Testis (tissue), 3 donors: ENCODE results near the gene ODAD2. TPM values are rescaled to one million over a fixed set of nuclear protein-coding genes. Genes with fewer than 3 reads are reported as not detected.
"Not testable (repeated sequence)": the region's sequence is repeated elsewhere in the genome, so short reads cannot be mapped to it uniquely, and the experiment has no call there.

ENCODE experiments used
- DNase-seq: peaks from one replicate; pipeline ENCODE4 v3.0.0-alpha.2; 2019
- H3K27ac ChIP-seq, 2 donors: fragments of 200-600 bp; sonication (generic); one replicate each; pipeline ENCODE4 v1.5.1; 2019
- H3K27me3 ChIP-seq: fragments of 200-600 bp; sonication (generic); one replicate; pipeline ENCODE4 v1.5.1; 2019
- H3K36me3 ChIP-seq: fragments of 200-600 bp; sonication (generic); one replicate; pipeline ENCODE4 v1.5.1; 2017; ENCODE audit warnings: low read depth; ENCODE audit errors: missing control alignments
- H3K4me1 ChIP-seq: fragments of 200-600 bp; sonication (generic); one replicate; pipeline ENCODE4 v1.5.1; 2019
- H3K4me3 ChIP-seq, 2 donors: fragments of 200-600 bp; sonication (generic); one replicate each; pipeline ENCODE4 v1.5.1; 2017 to 2019
- H3K9me3 ChIP-seq: fragments of 200-600 bp; sonication (generic); one replicate; pipeline ENCODE4 v1.5.1; 2017
- CTCF ChIP-seq, 3 experiments: fragments of 450-650 bp in 2 of 3; fragments of 200-600 bp in 1 of 3; sonication (generic) in 1 of 3; IDR thresholded peaks; one replicate each; pipeline ENCODE4 v1.5.1; 2016 to 2019; ENCODE audit warnings: antibody characterized with exemption in 3 of 3, mild to moderate bottlenecking in 2 of 3, moderate library complexity in 1 of 3
- POLR2A ChIP-seq: fragments of 450-650 bp; IDR thresholded peaks from one replicate; pipeline ENCODE4 v1.6.1; 2017; ENCODE audit warnings: antibody characterized with exemption, mild to moderate bottlenecking, moderate library complexity
- WGBS, 2 donors: methylation state at CpG; one replicate each; pipeline ENCODE4 v1.1.5; 2018; 5-methylcytosine and 5-hydroxymethylcytosine counted together
- intact Hi-C: fragments of 100-400 bp; cut with DNase I; formaldehyde crosslinking; loops from one replicate; pipeline ENCODE4 v1.15.1; 2023; ENCODE audit warnings: low total_unique reads
- polyA plus RNA-seq: library from polyadenylated mRNA; stranded (reverse); fragments of 350-450 nt; fragmentation: Illumina TruSeq; extraction: RNeasy Lipid Tissue Mini Kit (QIAGEN cat#74804); gene quantifications from one replicate; pipeline ENCODE4 v1.2.3, GENCODE V29; 2014; ENCODE audit warnings: low read depth, low replicate concordance; ENCODE audit not compliant: insufficient read depth
- total RNA-seq, 2 donors: library from RNA; depleted of rRNA; stranded (reverse); fragments of >200 nt; gene quantifications; one replicate each; pipeline ENCODE4 v1.2.3, GENCODE V29; 2016

The ODAD2 gene
- total and polyA plus RNA-seq, 3 donors from 2014 or later, result 28.5 to 75.7 (median 38.7) TPM

DNA sequence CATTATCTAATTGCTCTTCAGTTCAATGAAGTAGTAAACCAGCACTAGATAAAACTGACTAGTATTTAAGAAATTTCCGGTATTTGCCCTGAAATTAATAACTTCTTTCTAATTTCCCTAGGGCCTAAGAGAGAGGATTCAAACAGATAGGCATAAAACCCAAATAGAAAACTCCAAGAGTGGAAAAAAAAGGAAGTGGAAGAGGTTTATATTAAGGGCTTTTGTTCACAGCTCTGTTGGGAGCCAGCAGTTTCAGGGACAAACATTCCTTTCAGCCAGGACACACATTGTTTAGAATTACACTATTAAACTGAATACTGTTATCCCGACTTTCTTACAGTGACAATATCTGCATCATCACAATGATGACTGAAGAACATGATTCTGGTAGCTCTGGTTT lies 3.6 kb downstream of the ODAD2 start:
- TF ChIP-seq POLR2A (no peak), CTCF (IDR thresholded peaks at IDR 0.05) (no peak)
- WGBS, 2 donors, result 76 to 86% methylated on average over 2 of the region's 2 CpGs

DNA sequence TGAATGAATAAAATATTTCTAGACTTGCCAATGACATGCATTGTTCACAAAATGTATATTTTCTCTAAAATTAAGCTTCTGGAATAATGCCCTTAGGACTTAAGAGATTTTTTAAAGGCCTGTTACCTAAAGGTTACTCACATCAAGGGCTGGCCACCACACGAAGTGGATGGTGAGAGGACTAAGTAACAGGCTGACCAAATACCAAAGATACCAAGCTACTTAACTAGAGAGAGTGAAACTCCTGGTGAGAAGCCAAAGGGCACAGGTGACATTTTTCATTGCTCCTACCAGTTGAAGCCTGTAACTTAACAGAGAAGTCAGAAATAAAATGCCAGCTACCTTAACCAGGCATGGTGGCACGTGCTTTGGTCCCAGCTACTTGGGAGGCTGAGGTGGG lies 9.5 kb downstream of the ODAD2 start:
- H3K27ac ChIP-seq, H3K4me3 ChIP-seq, intact Hi-C loops, H3K36me3 ChIP-seq, H3K9me3 ChIP-seq, DNase-seq, H3K27me3 ChIP-seq, H3K4me1 ChIP-seq: not testable (repeated sequence)
- WGBS, 2 donors, result 78 to 93% methylated on average over 2 of the region's 2 CpGs

More for the DNA sequence above, 3.6 kb downstream of the ODAD2 start:
- Histone ChIP-seq H3K27ac (no peak overlapping the region), H3K9me3 (no peaks in the 10 kb centered on the region), H3K4me3 (no peak overlapping the region), H3K27me3 (no peaks in the 10 kb centered on the region), H3K4me1 (no peaks in the 10 kb centered on the region), H3K36me3 (no peaks in the 10 kb centered on the region)
- no peak for DNase-seq
- intact Hi-C loops, result no loop called here

GRCh38 chr10:27986821-27987220 lies 12.1 kb downstream of the ODAD2 start:
- intact Hi-C loops, result no loop called here
- no peaks in the 10 kb centered on the region for H3K36me3 ChIP-seq
- no peak for DNase-seq
- no peak overlapping the region for H3K4me3 ChIP-seq
- no peak for TF ChIP-seq CTCF (IDR thresholded peaks at IDR 0.05)
- TF ChIP-seq POLR2A, result no peak
- H3K9me3 ChIP-seq, result no peaks in the 10 kb centered on the region
- WGBS, 2 donors, result 45 to 65% methylated on average over 1 of the region's 1 CpG
- H3K27me3 ChIP-seq, result no peaks in the 10 kb centered on the region
- no peak overlapping the region for H3K27ac ChIP-seq
- H3K4me1 ChIP-seq, result no peaks in the 10 kb centered on the region

- WGBS, 2 donors, result 73 to 76% methylated on average over 6 of the region's 6 CpGs
- intact Hi-C loops, result no loop called here
- DNase-seq, result no peak
- Histone ChIP-seq H3K36me3 (no peaks in the 10 kb centered on the region), H3K4me3 (no peak overlapping the region), H3K4me1 (no peaks in the 10 kb centered on the region), H3K27ac (no peak overlapping the region), H3K9me3 (no peaks in the 10 kb centered on the region), H3K27me3 (no peaks in the 10 kb centered on the region)
- TF ChIP-seq POLR2A, result no peak
- no peak for TF ChIP-seq CTCF (IDR thresholded peaks at IDR 0.05)
These were observed 15.9 kb downstream of the ODAD2 start for GRCh38 chr10:27982875-27983543.

GRCh38 chr10:27981744-27982143 lies 17.1 kb downstream of the ODAD2 start:
- no peaks in the 10 kb centered on the region for H3K4me1 ChIP-seq
- H3K4me3 ChIP-seq, result no peak overlapping the region
- DNase-seq, result no peak
- no peaks in the 10 kb centered on the region for H3K36me3 ChIP-seq
- no peak overlapping the region for H3K27ac ChIP-seq
- intact Hi-C loops, result no loop called here
- WGBS, 2 donors, result 80 to 87% methylated on average over 4 of the region's 4 CpGs
- H3K27me3 ChIP-seq, result no peaks in the 10 kb centered on the region
- no peaks in the 10 kb centered on the region for H3K9me3 ChIP-seq
- TF ChIP-seq CTCF (IDR thresholded peaks at IDR 0.05), result no peak
- TF ChIP-seq POLR2A, result no peak

DNA sequence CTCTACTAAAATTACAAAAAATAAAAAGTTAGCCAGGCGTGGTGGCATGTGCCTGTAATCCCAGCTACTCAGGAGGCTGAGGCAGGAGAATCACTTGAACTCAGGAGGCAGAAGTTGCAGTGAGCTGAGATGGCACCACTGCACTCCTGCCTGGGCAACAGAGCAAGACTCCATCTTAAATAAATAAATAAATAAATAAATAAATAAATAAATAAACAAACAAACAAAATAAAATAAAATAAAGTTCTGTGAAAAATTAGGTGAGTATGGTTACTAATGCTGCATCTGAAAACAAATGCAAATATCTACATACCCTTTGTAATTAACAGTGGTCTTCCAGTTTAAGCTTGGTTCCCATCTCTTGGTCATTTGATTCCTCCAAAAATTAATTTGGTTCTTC lies 28.1 kb downstream of the ODAD2 start:
- intact Hi-C loops, H3K27me3 ChIP-seq, H3K9me3 ChIP-seq, H3K4me1 ChIP-seq, H3K36me3 ChIP-seq, H3K4me3 ChIP-seq, H3K27ac ChIP-seq, DNase-seq: not testable (repeated sequence)
- 92 to 93% methylated on average over 1 of the region's 1 CpG for WGBS, 2 donors

GRCh38 chr10:27969931-27970330 lies 28.9 kb downstream of the ODAD2 start:
- DNase-seq, H3K36me3 ChIP-seq, H3K27ac ChIP-seq, H3K9me3 ChIP-seq, H3K4me1 ChIP-seq, intact Hi-C loops, H3K4me3 ChIP-seq, H3K27me3 ChIP-seq: not testable (repeated sequence)
- WGBS, 2 donors, result 95 to 96% methylated on average over 7 of the region's 7 CpGs
